ENCODE measurements around the gene PROSER1. TPM values are rescaled to one million over a fixed set of nuclear protein-coding genes. Genes with fewer than 3 reads are reported as not detected.

PROSER1 gene
- total RNA-seq, 2 donors from 2014 or later: 39.9 to 41.8 TPM

DNA sequence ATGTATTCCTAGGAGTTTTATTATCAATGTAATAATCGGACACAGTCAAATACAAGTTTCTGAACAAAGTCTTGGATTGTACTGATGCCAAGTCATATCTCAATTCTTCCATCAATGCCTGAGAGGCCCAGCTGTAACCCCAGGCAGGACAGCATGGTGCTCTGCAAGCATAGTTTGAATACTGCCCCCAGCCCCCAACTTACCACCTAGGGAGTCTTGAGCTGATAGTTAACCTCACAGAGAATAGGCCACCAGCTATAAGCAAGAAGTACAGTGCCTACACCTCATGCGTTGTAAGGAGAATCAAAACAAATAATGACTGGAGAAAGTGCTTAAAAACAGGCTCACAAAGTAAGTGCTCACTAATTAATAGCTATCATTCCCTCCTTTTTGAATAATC, 2.7 kb downstream of the PROSER1 start:
- H3K4me3 ChIP-seq: peak overlapping the region in 1 of 2 donors; percentile 2
- intact Hi-C loops (cut with DNase I): no loop called here
- ATAC-seq (no peak), DNase-seq (no peak)
- peaks cover 36% of the 10 kb centered on the region for H3K4me1 ChIP-seq
- 14 to 28% methylated on average over 2 of the region's 2 CpGs for WGBS, 2 donors
- H3K27ac ChIP-seq: no peak overlapping the region
- no peaks in the 10 kb centered on the region for H3K27me3 ChIP-seq
- no peaks in the 10 kb centered on the region for H3K9me3 ChIP-seq
- TF ChIP-seq, protein P1, sequence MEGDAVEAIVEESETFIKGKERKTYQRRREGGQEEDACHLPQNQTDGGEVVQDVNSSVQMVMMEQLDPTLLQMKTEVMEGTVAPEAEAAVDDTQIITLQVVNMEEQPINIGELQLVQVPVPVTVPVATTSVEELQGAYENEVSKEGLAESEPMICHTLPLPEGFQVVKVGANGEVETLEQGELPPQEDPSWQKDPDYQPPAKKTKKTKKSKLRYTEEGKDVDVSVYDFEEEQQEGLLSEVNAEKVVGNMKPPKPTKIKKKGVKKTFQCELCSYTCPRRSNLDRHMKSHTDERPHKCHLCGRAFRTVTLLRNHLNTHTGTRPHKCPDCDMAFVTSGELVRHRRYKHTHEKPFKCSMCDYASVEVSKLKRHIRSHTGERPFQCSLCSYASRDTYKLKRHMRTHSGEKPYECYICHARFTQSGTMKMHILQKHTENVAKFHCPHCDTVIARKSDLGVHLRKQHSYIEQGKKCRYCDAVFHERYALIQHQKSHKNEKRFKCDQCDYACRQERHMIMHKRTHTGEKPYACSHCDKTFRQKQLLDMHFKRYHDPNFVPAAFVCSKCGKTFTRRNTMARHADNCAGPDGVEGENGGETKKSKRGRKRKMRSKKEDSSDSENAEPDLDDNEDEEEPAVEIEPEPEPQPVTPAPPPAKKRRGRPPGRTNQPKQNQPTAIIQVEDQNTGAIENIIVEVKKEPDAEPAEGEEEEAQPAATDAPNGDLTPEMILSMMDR (IDR thresholded peaks at IDR 0.05): no peak
- no peak for TF ChIP-seq POLR2A (IDR thresholded peaks at IDR 0.05)
- H3K36me3 ChIP-seq (replicated peaks in 1 of 2; ENCODE audit: insufficient read depth in 1 of 2, low read depth in 2 of 2): no peaks in the 10 kb centered on the region

DNA sequence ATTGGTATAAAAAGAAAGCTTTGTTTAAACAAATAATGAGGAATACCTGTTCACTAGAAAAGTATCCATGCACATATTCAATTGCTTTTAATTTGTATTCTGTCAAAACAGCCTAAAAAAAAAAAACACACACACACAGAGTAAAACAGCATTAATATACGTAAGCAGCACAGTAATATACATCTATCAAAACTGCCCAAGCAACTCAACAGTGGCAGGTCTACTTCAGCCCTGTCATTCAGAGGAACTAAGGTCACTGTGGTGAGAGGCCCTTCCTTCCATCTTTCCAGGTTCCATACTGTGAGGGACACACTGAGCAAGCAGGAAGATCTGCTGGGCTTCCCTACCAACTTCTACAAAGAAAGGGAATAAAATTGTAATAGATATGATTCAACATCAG, 3.8 kb downstream of the PROSER1 start:
- WGBS, 2 donors: 83 to 100% methylated on average over 1 of the region's 1 CpG
- H3K27ac ChIP-seq: no peak overlapping the region
- DNase-seq (no peak), ATAC-seq (no peak)
- H3K36me3 ChIP-seq (replicated peaks in 1 of 2; ENCODE audit: insufficient read depth in 1 of 2, low read depth in 2 of 2): no peaks in the 10 kb centered on the region
- no peak overlapping the region for H3K4me3 ChIP-seq
- intact Hi-C loops (cut with DNase I): no loop called here
- H3K9me3 ChIP-seq: no peaks in the 10 kb centered on the region
- TF ChIP-seq, protein P1 (IDR thresholded peaks at IDR 0.05): no peak
- no peak for TF ChIP-seq POLR2A (IDR thresholded peaks at IDR 0.05)
- peaks cover 26% of the 10 kb centered on the region for H3K4me1 ChIP-seq
- H3K27me3 ChIP-seq: no peaks in the 10 kb centered on the region

DNA sequence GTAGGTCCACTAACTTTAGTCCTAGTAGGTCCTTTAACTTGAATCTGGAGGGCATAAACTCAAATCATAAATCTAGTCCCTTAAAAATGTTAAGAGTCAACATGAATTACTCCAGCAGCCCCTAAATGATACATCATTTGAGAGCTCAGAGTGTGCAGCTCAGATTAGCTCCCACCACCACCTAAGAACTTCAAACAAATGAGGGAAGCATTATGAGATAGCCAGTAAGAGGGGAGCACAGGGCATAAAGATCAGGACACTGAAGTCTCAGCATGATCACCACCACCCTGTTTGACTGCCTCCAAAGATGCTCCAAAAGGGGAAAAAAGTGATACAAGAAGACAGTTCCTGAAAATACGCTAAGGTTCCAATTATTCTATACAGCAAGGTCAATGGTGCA, 5.7 kb downstream of the PROSER1 start:
- Histone ChIP-seq H3K9me3 (no peaks in the 10 kb centered on the region), H3K36me3 (replicated peaks in 1 of 2; ENCODE audit: insufficient read depth in 1 of 2, low read depth in 2 of 2) (peaks cover 0 to 8% of the 10 kb centered on the region in 2 donors), H3K4me1 (peaks cover 26% of the 10 kb centered on the region), H3K27me3 (no peaks in the 10 kb centered on the region), H3K27ac (no peak overlapping the region), H3K4me3 (no peak overlapping the region)
- WGBS, 2 donors: 100% methylated on average over 1 of the region's 1 CpG
- intact Hi-C loops (cut with DNase I): no loop called here
- TF ChIP-seq POLR2A (IDR thresholded peaks at IDR 0.05): no peak
- TF ChIP-seq, protein P1 (IDR thresholded peaks at IDR 0.05): no peak
- no peak for DNase-seq
- ATAC-seq: no peak

DNA sequence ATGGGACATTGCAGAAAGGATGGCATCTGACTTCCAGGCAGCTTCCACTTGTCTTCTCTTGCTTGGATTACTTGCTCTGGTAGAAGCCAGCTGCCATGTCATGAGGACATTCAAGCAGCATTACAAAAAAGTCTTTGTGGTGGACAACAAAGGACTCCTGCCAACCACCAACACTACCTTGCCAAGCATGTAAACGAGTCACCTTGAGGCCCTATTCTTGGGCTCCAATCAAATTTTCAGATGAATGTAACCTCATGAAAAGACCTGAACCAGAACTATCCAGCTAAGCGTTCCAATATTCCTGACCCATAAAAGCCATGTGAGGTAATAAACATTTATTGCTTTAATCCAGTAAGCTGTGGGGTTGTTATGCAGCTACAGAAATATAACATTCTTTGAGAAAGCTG, 12.5 kb downstream of the PROSER1 start:
- Histone ChIP-seq H3K4me1 (peaks cover 9% of the 10 kb centered on the region), H3K27ac (no peak overlapping the region), H3K9me3 (no peaks in the 10 kb centered on the region), H3K27me3 (no peaks in the 10 kb centered on the region), H3K36me3 (replicated peaks in 1 of 2; ENCODE audit: insufficient read depth in 1 of 2, low read depth in 2 of 2) (peaks cover 8 to 29% of the 10 kb centered on the region in 2 donors), H3K4me3 (no peak overlapping the region)
- DNase-seq: no peak
- ATAC-seq: peak; percentile 30
- TF ChIP-seq, protein P1 (IDR thresholded peaks at IDR 0.05): no peak
- TF ChIP-seq POLR2A (IDR thresholded peaks at IDR 0.05): no peak
- intact Hi-C loops (cut with DNase I): no loop called here
- 55 to 60% methylated on average over 2 of the region's 2 CpGs for WGBS, 2 donors

DNA sequence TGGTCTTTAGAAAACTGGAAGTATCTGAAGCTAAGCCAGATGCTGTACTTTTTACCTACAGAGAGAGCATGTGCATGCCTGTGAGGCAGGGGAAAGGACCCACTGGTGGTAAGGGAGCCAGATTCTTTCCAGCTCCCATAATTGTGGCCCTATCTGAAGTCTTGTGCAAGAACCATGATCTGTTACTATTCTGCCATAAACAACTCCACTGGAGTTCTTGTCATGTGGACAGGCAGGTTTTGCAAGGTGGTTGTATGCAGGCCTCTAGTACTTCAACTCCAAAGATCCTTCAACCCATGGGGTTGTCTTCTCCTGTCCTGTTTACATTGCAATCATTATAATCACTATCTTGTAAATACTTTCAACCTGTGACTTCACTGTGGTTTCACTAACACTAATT, 14.1 kb downstream of the PROSER1 start:
- peaks cover 8 to 29% of the 10 kb centered on the region in 2 donors for H3K36me3 ChIP-seq (replicated peaks in 1 of 2; ENCODE audit: insufficient read depth in 1 of 2, low read depth in 2 of 2)

More for the DNA sequence above, 14.1 kb downstream of the PROSER1 start:
- Histone ChIP-seq H3K4me1 (peaks cover 9% of the 10 kb centered on the region), H3K4me3 (no peak overlapping the region), H3K27me3 (no peaks in the 10 kb centered on the region), H3K9me3 (no peaks in the 10 kb centered on the region), H3K27ac (peak overlapping the region in 1 of 4 donors; percentile 7)
- peak; percentile 59 for ATAC-seq
- intact Hi-C loops (cut with DNase I): no loop called here
- DNase-seq: no peak
- no peak for TF ChIP-seq POLR2A (IDR thresholded peaks at IDR 0.05)
- TF ChIP-seq, protein P1 (IDR thresholded peaks at IDR 0.05): no peak
